Endometrium (tissue), 2 donors: Measurements from ENCODE around the gene SORBS1.

ENCODE experiments used
- FAIRE-seq: peaks from 2 replicates; lab custom pipeline; 2012; peaks lifted over from hg19 to GRCh38; lab: Jason Lieb, UNC
- donor health status: control.
- donor health status: control.

SORBS1 gene

DNA sequence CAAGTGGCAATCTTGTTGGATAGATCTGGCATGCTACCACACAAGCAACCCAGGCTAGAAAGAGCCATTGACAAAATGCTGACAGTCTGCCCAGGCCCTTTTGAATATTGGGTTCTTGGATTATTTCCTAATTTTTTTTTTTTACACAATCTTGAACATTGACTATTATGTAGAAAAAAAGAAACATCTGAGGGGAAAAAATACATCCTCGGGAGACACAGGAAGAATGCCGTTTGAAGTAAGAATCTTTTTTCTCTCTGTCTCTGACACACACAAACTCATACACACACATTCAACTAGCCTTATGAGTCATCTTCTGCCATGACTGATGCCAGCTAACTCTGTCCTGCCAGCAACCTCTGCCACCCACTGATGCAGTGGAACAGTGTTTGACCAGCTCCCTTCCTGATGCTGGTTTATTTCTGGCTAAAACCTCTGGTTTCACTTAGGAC is 47.2 kb downstream of the SORBS1 start:
- FAIRE-seq = no peak

GRCh38 chr10:95513008-95513589 is 48.1 kb downstream of the SORBS1 start:
- FAIRE-seq = no peak

- no peak for FAIRE-seq
Observed at GRCh38 chr10:95511314-95511713, 49.9 kb downstream of the SORBS1 start.

GRCh38 chr10:95509251-95509650 is 51.9 kb downstream of the SORBS1 start:
- FAIRE-seq = peak; percentile 94

DNA sequence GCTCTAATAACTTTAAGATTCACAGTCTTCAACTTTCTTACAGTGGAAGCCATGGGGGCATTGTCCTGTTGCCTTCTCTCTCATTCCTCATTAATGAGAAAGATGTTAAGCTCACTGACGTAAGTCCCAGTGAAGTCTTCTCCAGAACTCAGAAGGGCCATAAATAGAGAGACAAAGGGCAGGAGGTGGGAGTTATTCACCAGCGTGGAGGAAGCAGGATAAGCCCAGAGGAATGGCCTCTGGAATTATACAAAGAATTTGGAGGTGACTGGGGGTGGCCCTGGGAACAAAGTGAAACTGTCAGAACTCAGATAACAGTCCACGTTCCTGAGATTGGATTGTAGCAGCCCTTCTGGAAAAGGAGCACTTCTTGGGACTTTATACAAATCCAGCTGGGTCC is 52.4 kb downstream of the SORBS1 start:
- no peak for FAIRE-seq

GRCh38 chr10:95506056-95506737 is 55.0 kb downstream of the SORBS1 start:
- no peak for FAIRE-seq

- FAIRE-seq = no peak
Observed at GRCh38 chr10:95505641-95506040, 55.5 kb downstream of the SORBS1 start.

GRCh38 chr10:95505084-95505610 is 56.0 kb downstream of the SORBS1 start:
- no peak for FAIRE-seq

DNA sequence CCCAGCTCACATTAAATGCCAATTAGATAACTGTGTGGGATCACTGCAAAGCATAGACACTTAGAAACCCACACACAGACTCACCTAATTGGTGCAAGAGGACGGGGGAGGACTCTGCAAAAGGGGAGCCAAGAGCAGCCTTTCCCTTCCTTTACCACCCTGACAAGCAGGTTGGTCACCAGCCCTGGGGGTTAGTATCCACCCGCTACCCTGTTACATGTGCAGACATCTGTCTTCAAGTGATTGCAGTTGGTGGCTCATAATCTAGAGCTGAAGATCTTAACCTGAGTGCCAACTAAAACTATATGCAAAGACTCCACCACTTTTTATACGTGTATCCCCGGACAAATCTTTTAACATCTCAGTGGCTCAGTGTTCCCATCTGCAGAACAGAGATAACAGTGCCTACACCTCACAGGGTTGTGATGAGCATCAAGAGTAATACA is 56.9 kb downstream of the SORBS1 start:
- no peak for FAIRE-seq

GRCh38 chr10:95503526-95503925 is 57.6 kb downstream of the SORBS1 start:
- FAIRE-seq = no peak

DNA sequence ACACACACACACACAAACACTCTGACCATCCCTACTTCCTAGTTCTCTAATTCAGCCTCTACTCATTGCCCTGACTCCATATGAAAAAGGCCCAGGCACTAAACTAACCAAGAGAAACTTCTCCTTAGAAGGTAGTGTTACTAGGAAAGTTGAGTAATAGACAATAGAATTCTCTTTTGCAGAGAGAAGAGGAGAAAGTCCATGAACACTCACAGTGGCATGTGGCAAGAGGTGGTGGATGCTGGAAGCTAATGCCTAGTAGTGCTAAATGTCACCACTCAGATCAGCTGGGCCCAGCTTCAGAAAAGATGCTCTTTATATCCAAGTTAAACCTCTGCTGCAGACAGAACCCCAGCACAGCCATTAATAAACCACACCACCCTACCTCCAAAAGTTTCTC is 58.2 kb downstream of the SORBS1 start:
- FAIRE-seq = no peak

DNA sequence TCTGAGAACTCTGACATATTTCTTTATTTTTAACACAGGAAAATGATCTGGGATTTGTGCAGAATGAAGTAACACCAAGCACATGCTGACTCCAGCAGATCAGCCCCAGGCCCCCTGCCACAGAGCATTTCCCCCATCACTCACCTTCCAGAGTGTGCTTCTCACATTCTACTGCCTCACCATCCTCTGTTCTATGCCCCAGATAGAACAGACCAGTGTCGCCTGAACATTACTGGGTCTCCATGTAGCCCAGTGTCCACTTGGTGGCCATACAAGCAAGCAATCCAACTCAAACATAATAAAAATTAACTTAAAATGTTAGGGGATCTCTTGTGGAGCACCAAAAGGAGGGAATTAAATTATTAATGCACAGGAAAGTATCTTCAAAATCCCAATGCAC is 58.8 kb downstream of the SORBS1 start:
- FAIRE-seq = no peak

DNA sequence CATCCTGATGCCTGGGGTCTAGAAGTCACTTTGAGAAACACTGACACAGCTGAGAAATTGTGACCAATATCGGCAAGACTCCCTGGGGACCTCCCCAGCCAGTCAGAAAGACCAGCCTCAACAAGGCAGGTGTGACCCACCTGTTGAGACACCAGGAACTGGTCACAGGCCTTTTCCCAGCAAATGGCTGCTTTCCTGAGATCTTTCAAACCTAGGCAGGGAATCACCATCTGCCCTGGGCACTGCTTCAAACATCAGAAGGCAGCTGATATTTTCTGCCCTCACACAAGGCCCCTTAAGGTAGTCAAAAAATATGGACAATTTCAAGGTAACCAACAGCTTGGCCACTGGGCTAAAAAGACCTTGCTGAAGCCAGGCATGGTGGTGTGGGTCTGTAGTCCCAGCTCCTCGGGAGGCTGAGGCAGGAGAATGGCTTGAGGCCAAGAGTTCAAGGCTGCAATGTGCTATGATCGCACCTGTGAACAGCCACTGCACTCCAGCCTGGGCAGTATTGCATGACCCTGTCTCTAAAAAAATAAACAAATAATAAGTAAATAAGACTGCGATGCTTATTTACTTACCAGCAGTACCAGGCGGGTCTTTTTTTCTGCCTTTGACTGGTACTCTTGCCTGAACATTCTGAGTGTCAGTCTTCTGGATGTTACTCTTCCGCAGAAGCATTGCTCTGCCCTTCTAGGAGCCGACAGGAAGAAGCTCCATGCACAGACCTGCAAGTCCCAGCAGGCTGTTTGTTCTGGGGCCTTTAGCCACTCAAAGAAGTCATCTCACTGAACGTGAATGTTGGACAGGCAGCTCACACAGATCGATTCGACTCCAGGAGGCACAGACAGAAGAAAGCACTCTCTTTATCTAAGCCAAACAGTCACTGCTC is 59.7 kb downstream of the SORBS1 start:
- FAIRE-seq = no peak

- no peak for FAIRE-seq
Observed at GRCh38 chr10:95500649-95501048, 60.5 kb downstream of the SORBS1 start.

- FAIRE-seq = no peak
Observed at GRCh38 chr10:95500097-95500496, 61.1 kb downstream of the SORBS1 start.

DNA sequence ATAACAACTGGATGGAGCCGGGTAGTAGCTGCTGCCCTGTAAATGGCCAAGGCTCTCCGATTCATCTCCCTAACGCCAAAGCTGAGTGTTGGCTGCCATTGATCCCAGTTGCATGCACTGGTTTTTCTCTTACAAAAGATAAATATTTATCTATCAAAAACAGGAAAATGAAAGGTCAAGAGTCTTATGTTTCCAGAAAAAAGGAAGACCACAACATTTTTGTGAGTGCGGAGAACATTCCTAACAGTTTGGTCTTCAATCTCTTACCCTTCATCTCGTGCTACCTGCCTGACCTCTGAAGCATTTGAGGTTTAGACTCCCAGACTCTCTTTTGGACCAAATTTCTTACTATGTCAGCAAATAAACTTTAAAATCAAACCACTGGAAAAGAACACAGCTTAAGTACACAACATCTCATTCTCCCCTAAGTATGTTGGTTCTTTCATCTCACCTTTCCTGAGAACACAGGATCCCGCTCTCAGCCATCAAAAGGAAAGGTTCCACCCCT is 61.6 kb downstream of the SORBS1 start:
- FAIRE-seq = no peak

DNA sequence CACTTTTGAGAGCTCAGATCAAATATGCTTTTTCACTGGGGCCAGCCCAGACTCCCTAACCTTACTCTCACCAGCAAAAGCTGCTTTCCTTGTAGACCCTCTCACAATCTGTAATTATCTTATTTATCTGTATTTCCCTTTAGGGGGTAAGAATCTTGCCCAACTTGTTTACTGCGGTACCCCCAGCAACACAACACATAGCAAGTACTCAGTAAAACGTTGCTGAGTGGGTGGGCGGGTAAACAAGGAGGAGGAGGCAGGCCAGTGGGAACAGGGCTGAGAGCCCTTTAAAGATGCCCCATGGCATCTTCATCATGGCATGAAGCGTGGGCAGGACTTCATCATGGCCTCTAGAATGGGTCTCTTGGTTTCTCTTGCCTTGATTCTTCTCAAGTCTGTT is 64.2 kb downstream of the SORBS1 start:
- FAIRE-seq = no peak

GRCh38 chr10:95496246-95496911 is 64.8 kb downstream of the SORBS1 start:
- FAIRE-seq = no peak

DNA sequence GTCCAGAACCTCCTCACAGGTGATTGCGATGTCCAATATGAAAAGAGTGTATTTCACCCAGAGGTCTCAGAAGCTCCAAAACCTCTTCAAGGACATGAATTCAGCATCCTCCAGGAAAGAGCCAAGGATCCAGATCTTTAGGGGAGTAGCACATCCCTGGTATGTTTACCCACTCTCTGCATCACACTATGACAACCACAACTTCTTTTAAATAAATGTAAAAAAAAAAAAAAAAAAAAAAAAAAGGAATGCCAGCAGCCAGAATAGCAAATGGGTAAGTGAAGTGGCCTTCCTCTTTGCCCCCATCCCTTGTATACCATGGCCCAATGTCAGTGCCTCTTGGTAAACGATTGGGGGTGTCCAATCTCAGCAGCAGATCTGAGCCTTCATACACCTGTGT is 67.3 kb downstream of the SORBS1 start:
- no peak for FAIRE-seq

GRCh38 chr10:95487994-95488393 is 73.2 kb downstream of the SORBS1 start:
- FAIRE-seq = no peak

DNA sequence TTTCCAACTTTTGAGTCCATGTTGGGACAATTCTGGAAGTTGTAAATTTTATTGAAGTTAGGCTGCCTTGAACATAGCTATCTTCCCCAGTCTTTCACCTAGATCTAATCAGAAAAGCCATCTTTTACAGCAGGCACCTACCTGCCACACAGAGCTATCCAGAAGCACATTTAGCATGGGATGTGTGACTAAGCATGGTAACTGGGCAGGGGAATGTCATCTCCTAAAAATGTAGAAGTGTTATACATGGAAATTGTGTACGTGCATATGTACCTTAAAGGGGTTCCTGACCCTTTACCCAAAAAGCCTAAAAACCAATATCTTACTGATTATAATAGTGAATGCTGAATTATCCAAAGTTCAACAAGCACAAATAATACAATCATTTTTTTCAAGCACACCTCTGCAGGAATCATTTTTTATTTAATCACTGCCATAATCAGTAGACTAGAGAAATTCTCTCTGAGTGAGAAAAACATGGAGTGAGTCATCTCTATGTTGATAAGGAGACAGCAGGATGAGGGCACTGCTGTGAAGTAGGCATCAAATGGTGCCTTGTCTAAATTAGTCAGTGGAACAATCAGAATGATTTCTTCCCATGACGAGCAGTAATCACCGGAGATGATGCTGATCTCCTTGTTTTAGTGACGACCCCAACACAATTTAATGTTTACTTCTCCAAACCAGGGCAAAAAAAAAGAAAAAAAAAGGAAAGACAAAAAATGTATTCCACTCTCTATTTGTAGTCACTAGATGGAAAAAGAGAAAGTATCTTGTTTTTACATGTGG is 75.9 kb downstream of the SORBS1 start:
- no peak for FAIRE-seq
